Calu3 (cell line): ENCODE results near the gene WASF3. TPM values are rescaled to one million over a fixed set of nuclear protein-coding genes. Genes with fewer than 3 reads are reported as not detected.

ENCODE experiments used
- BruUV-seq: library from RNA; stranded (reverse); fragments of 400-500 nt; replicated peaks from 2 replicates; lab custom pipeline; 2021; lab: Mats Ljungman, UMichigan
- CTCF ChIA-PET: fragments of 300-600 bp; sonication (Branson Sonifier 250); formaldehyde crosslinking; loops from one replicate; lab custom pipeline; 2022; ENCODE audit warnings: antibody characterized with exemption; lab: Charles Lee
- DNase-seq: peaks from one replicate; pipeline ENCODE4 v3.0.0; 2022
- H3K27ac Mint-ChIP-seq: one replicate; pipeline ENCODE4 v1.8.0; 2022; ENCODE audit warnings: mixed read lengths; ENCODE audit not compliant: unreplicated experiment
- H3K27me3 Mint-ChIP-seq: one replicate; pipeline ENCODE4 v1.8.0; 2022; ENCODE audit warnings: mixed read lengths; ENCODE audit not compliant: unreplicated experiment
- H3K36me3 Mint-ChIP-seq: one replicate; pipeline ENCODE4 v1.8.0; 2022; ENCODE audit warnings: mild to moderate bottlenecking, moderate library complexity, mixed read lengths; ENCODE audit not compliant: insufficient read depth, unreplicated experiment
- H3K4me1 Mint-ChIP-seq: one replicate; pipeline ENCODE4 v1.8.0; 2022; ENCODE audit warnings: mild to moderate bottlenecking, low read depth, mixed read lengths; ENCODE audit not compliant: unreplicated experiment
- H3K4me3 Mint-ChIP-seq: one replicate; pipeline ENCODE4 v1.8.0; 2022; ENCODE audit warnings: mild to moderate bottlenecking, low read depth, moderate library complexity, mixed read lengths; ENCODE audit not compliant: unreplicated experiment
- H3K9me3 Mint-ChIP-seq: one replicate; pipeline ENCODE4 v1.8.0; 2022; ENCODE audit warnings: low read depth, mixed read lengths; ENCODE audit not compliant: unreplicated experiment
- CTCF ChIP-seq: fragments of 200-600 bp; IDR thresholded peaks from one replicate; pipeline ENCODE4 v1.8.0; 2022; ENCODE audit warnings: antibody characterized with exemption; ENCODE audit not compliant: unreplicated experiment
- intact Hi-C: fragments of 100-400 bp; cut with micrococcal nuclease; formaldehyde crosslinking; loops from one replicate; pipeline ENCODE4 v1.10.0; 2022; ENCODE audit not compliant: unreplicated experiment
- total RNA-seq: library from RNA; stranded (reverse); gene quantifications from 2 replicates; pipeline ENCODE4 v1.2.3, GENCODE V29; 2022

WASF3 gene
- total RNA-seq, 1 experiment from 2014 or later, result 8.7 TPM

- Mint-ChIP-seq H3K27ac (no peak overlapping the region), H3K4me1 (no peaks in the 10 kb centered on the region), H3K9me3 (no peaks in the 10 kb centered on the region), H3K4me3 (no peak overlapping the region), H3K36me3 (no peaks in the 10 kb centered on the region), H3K27me3 (peaks cover 24% of the 10 kb centered on the region)
- intact Hi-C loops, result no loop called here
- BruUV-seq, result no TSS peak
- DNase-seq, result no peak
- CTCF ChIA-PET, result no interaction called here
- TF ChIP-seq CTCF, result peak; percentile 2
Measured at GRCh38 chr13:26708007-26708297, 150.5 kb downstream of the WASF3 start.

GRCh38 chr13:26709461-26709860 lies 152.0 kb downstream of the WASF3 start:
- DNase-seq, result no peak
- Mint-ChIP-seq H3K4me1 (no peaks in the 10 kb centered on the region), H3K4me3 (no peak overlapping the region), H3K36me3 (no peaks in the 10 kb centered on the region), H3K27ac (no peak overlapping the region), H3K27me3 (peaks cover 18% of the 10 kb centered on the region), H3K9me3 (no peaks in the 10 kb centered on the region)
- BruUV-seq, result no TSS peak
- TF ChIP-seq CTCF, result no peak
- CTCF ChIA-PET, result no interaction called here
- intact Hi-C loops, result no loop called here

- Mint-ChIP-seq H3K27ac (no peak overlapping the region), H3K36me3 (no peaks in the 10 kb centered on the region), H3K9me3 (no peaks in the 10 kb centered on the region), H3K27me3 (peaks cover 11% of the 10 kb centered on the region), H3K4me1 (no peaks in the 10 kb centered on the region), H3K4me3 (no peak overlapping the region)
- CTCF ChIA-PET, result no interaction called here
- TF ChIP-seq CTCF, result no peak
- intact Hi-C loops, result no loop called here
- no peak for DNase-seq
- no TSS peak for BruUV-seq
Measured at GRCh38 chr13:26710166-26710565, 152.7 kb downstream of the WASF3 start.

- no TSS peak for BruUV-seq
- Mint-ChIP-seq H3K27me3 (peaks cover under 1% of the 10 kb centered on the region), H3K36me3 (no peaks in the 10 kb centered on the region), H3K4me3 (no peak overlapping the region), H3K4me1 (no peaks in the 10 kb centered on the region), H3K9me3 (no peaks in the 10 kb centered on the region), H3K27ac (no peak overlapping the region)
- CTCF ChIA-PET, result interaction anchor here (0.7 kb wide), 1 partner anchor 10 kb away, joined by 4 read pairs; no protein-coding TSS in a partner anchor
- intact Hi-C loops, result no loop called here
- DNase-seq, result no peak
- no peak for TF ChIP-seq CTCF
Measured at GRCh38 chr13:26711211-26711610, 153.7 kb downstream of the WASF3 start.

- CTCF ChIA-PET, result no interaction called here
Measured at GRCh38 chr13:26713341-26713740, 155.9 kb downstream of the WASF3 start.

More at GRCh38 chr13:26713341-26713740, 155.9 kb downstream of the WASF3 start:
- Mint-ChIP-seq H3K4me3 (no peak overlapping the region), H3K9me3 (no peaks in the 10 kb centered on the region), H3K27me3 (no peaks in the 10 kb centered on the region), H3K4me1 (no peaks in the 10 kb centered on the region), H3K27ac (no peak overlapping the region), H3K36me3 (no peaks in the 10 kb centered on the region)
- intact Hi-C loops, result no loop called here
- BruUV-seq, result no TSS peak
- no peak for TF ChIP-seq CTCF
- no peak for DNase-seq
